Fibroblast of pulmonary artery (primary cell): ENCODE data around the gene BEGAIN.

Source experiments
- DNase-seq: peaks from one replicate; pipeline ENCODE4 v3.0.0-alpha.2; 2010; ENCODE audit warnings: low read depth
- H3K4me3 ChIP-seq: replicated peaks from 2 replicates; pipeline ENCODE4 v1.5.1; 2011; ENCODE audit warnings: low read depth, mild to moderate bottlenecking, control low read depth, low read length, moderate library complexity
- TF ChIP-seq, protein P1 (sequence below): IDR thresholded peaks from 2 replicates; pipeline ENCODE4 v1.5.1; 2011; ENCODE audit warnings: mild to moderate bottlenecking, control low read depth, low read length, inconsistent platforms; ENCODE audit errors: missing control alignments

The BEGAIN gene

DNA sequence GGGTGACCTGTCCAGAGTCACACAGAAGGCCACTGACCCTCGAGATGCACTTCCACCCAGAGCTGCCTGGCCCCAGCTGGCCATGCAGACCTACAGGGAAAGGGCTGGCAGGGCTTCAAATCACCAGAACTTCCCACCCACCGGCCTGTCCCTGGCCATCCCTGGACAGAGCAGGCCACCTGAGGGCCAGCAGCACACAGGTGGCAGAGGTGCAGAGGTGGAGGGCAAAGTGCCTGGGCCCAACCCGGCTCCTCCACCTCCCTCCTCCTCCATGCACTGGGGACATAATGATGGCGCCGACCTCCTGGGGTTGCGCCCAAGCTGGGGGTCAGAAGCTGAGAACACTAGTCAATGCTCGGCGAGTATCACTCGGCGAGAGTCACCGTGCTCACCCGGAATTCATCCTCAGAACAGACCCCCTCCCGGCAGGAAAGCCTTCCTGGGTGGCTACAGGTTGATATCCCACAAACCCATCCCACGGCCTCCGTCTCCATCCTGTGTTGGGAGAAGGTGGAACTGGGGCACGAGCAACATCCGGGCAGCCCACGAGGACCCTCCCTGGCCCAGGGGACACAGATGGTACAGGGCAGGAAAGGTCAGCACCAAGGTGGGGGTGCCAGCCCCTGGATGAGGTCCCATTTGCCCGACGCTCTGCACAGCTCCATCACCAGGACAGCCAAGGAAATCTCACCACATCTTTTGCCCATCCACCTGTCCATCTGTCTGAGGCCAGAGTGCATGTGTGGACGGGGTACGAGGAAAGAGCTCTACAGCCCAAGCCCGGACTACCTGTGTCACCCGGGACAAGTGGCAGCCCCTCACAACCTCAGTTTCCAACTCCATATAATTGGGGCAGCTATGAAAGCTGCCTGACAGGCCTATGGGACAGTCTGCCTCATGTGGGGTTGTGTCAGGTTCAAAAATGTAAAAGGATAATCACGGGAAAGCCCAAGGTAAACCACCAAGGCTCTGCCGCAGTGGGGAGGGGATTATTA is 10.8 kb downstream of the BEGAIN start:
- no peak for DNase-seq
- no peak overlapping the region for H3K4me3 ChIP-seq
- TF ChIP-seq, protein P1, sequence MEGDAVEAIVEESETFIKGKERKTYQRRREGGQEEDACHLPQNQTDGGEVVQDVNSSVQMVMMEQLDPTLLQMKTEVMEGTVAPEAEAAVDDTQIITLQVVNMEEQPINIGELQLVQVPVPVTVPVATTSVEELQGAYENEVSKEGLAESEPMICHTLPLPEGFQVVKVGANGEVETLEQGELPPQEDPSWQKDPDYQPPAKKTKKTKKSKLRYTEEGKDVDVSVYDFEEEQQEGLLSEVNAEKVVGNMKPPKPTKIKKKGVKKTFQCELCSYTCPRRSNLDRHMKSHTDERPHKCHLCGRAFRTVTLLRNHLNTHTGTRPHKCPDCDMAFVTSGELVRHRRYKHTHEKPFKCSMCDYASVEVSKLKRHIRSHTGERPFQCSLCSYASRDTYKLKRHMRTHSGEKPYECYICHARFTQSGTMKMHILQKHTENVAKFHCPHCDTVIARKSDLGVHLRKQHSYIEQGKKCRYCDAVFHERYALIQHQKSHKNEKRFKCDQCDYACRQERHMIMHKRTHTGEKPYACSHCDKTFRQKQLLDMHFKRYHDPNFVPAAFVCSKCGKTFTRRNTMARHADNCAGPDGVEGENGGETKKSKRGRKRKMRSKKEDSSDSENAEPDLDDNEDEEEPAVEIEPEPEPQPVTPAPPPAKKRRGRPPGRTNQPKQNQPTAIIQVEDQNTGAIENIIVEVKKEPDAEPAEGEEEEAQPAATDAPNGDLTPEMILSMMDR = no peak

DNA sequence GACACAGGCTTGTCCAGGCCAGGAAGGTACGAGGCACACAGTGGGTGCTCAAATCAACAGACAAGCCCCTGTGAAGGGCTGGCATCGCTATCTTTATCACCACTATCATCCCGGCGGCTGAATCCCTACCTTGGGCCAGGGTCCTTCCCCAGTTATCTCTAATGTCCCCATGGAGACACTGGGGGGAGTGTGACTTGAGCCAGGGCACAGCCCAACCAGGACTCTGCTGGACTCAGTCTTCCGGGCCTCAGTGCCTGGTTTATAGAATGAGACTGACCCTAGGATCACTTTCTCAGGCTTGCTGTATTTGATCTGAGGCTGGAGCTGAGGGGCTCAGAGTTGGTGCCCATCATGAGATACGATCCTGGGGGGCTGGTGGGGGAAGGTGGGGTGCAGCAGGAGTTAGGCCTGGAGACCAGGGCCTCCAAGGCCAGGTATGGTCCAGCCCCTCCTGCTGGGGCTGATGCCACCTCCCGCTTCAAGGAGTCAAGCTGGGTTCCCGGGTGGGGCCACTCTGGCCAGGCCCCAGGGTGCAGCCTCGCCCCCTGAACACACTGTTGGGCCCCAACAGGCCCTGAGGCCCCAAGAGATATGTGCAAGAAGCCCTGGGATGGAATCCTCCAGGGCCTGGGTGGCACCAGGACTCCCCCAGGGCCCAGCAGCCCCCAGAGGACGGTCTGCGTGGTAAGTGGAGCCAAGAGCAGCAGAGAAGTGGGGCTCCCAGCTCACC is 11.8 kb downstream of the BEGAIN start:
- H3K4me3 ChIP-seq = no peak overlapping the region
- TF ChIP-seq, protein P1 = no peak

DNA sequence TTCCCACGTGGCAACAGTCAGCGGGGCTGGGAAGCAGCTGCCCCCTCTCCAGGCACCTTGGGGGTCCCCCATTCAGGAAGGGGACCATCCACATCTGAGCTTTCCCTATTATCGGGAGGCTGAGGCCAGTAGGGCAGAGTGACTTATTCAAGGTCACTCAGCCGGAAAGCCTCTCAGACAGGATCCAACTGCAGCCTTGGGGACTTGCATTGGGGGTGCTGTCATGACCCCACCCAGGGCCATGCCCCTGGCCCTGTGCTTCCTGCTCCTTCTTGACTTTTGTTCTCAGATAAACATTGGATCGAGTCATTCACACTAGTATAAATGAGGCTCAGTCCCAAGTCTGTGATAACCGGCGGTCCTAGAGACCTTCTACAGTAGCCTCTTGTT is 12.6 kb downstream of the BEGAIN start:
- no peak overlapping the region for H3K4me3 ChIP-seq
- DNase-seq = no peak
- TF ChIP-seq, protein P1 = no peak

More for the DNA sequence above, 11.8 kb downstream of the BEGAIN start:
- no peak for DNase-seq

DNA sequence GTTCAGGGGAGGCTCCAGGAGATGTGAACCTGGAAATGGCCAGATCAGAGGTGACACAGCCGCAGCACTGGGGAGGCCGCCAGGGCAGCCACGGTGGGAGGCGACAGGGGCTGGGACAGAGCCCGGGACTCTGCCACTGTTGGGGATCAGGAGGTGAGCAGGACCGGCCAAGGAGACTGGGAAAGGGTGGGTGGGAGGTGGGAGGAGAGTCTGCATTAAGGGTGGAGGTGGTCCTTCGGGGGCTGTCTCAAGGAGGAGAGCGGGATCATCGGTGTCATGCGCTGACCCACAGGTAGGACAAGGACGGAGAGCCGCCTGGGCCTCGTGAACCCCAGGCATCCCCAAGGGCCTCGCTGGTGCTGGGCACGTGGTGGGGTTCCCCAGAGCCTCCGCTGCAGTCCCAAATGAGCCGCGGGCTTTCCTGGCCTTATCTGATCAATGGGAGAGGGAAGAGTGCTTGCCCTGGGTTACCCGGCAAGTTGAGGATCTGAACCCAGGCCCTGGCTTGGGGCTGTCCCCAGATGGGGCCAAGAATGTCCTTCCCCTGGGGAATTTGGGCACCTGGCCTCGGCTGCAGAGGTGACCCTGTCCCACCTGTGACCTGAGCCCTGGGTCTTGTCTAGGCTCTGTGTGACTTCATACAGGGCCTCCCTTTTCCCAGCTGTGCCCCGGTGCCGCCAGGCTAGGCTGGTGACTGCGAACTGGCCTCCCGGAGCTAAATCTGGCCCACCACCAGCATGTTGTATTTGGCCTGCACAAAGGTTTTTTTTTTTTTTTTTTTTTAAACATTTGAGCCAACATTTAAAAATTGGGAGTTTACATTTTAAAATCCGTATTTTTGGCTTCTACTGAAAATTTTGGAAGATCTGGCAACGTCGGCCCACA is 13.2 kb downstream of the BEGAIN start:
- TF ChIP-seq, protein P1 = no peak
- DNase-seq = no peak
- no peak overlapping the region for H3K4me3 ChIP-seq

DNA sequence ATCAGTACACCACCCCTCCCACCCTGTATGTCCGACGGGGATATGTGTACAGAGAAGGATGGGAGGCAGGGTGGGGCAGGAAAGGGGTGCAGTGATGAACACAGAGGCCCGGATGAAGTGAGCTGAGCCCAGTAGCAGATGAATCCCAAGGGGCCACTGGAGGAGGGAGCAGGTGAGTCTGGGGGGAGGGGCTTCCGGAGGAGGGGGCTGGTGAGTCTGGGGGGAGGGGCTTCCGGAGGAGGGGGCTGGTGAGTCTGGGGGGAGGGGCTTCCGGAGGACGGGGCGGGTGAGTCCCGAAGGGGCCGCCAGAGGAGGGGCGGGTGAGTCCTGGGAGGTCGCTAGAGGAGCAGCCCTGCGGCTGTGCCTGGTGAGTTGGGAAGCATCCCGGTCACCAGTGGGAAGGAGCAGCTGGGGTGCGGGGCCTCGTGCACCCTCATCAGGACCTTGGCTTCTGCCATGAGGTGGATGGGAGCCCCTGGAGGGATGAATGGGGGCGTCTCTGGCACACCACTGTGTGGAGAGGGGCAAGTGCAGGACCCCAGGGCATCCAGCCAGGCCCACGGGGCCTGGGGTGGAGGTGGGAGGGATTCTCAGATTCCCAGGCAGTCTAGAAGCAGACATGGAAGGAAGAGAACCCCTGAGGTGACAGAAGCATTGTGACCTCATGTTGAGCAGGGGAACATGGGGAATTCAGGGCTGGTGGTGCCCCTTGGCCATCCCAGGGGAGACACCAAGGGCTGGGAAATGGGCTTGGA is 14.0 kb downstream of the BEGAIN start:
- TF ChIP-seq, protein P1 = no peak
- no peak overlapping the region for H3K4me3 ChIP-seq

DNA sequence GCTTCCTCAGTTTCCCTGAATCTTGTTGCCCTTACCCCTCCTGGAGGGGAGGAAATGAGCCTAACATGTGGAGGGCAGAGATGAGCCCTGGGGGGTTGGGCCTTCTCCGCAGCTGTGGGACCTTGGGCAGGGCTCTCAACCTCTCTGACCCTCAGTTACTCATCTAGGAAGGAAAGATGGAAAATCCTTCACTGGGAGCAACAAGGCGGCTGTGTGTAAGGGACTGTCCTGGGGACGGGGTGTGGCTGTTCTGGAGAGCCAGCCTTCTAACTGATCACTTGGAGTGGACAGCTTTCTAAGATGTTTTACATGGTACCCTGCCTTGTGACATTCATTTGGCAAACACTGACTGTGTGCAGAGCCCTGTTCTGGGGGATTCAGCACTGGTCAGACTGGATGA is 14.7 kb downstream of the BEGAIN start:
- TF ChIP-seq, protein P1 = no peak
- no peak for DNase-seq
- H3K4me3 ChIP-seq = no peak overlapping the region

More for the DNA sequence above, 14.0 kb downstream of the BEGAIN start:
- DNase-seq = no peak
